Measurements from ENCODE around the gene TOR4A. TPM values are rescaled to one million over a fixed set of nuclear protein-coding genes. Genes with fewer than 3 reads are reported as not detected.

The TOR4A gene
- total RNA-seq, 1 donor from 2014 or later, result 1.5 TPM

DNA sequence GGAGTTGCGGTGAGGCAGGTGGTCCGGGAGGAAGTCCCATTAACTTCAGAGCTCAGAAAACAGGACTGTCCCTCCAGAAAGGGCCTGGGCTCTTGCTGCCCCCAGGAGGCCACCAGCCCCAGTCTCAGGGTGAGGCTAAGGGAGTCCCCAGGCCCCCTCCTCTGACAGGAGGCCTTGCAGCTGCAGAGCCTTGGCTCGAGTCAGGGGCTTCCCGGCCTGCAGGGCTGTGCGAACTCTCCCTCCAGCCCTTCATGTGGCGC lies 29.7 kb upstream of the TOR4A start:
- no peaks in the 10 kb centered on the region for H3K9me3 Mint-ChIP-seq (ENCODE audit: unreplicated experiment)
- H3K27ac Mint-ChIP-seq (ENCODE audit: unreplicated experiment), result no peak overlapping the region
- TF ChIP-seq, protein P1, sequence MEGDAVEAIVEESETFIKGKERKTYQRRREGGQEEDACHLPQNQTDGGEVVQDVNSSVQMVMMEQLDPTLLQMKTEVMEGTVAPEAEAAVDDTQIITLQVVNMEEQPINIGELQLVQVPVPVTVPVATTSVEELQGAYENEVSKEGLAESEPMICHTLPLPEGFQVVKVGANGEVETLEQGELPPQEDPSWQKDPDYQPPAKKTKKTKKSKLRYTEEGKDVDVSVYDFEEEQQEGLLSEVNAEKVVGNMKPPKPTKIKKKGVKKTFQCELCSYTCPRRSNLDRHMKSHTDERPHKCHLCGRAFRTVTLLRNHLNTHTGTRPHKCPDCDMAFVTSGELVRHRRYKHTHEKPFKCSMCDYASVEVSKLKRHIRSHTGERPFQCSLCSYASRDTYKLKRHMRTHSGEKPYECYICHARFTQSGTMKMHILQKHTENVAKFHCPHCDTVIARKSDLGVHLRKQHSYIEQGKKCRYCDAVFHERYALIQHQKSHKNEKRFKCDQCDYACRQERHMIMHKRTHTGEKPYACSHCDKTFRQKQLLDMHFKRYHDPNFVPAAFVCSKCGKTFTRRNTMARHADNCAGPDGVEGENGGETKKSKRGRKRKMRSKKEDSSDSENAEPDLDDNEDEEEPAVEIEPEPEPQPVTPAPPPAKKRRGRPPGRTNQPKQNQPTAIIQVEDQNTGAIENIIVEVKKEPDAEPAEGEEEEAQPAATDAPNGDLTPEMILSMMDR (IDR thresholded peaks at IDR 0.05; ENCODE audit: partially characterized antibody, unreplicated experiment), result no peak
- peaks cover 1% of the 10 kb centered on the region for H3K27me3 Mint-ChIP-seq (ENCODE audit: unreplicated experiment)
- no peak overlapping the region for H3K4me3 Mint-ChIP-seq (ENCODE audit: unreplicated experiment)
- peaks cover under 1% of the 10 kb centered on the region for H3K4me1 Mint-ChIP-seq (ENCODE audit: low read depth, unreplicated experiment)
- H3K36me3 Mint-ChIP-seq (ENCODE audit: unreplicated experiment), result no peaks in the 10 kb centered on the region
- DNase-seq, result no peak

DNA sequence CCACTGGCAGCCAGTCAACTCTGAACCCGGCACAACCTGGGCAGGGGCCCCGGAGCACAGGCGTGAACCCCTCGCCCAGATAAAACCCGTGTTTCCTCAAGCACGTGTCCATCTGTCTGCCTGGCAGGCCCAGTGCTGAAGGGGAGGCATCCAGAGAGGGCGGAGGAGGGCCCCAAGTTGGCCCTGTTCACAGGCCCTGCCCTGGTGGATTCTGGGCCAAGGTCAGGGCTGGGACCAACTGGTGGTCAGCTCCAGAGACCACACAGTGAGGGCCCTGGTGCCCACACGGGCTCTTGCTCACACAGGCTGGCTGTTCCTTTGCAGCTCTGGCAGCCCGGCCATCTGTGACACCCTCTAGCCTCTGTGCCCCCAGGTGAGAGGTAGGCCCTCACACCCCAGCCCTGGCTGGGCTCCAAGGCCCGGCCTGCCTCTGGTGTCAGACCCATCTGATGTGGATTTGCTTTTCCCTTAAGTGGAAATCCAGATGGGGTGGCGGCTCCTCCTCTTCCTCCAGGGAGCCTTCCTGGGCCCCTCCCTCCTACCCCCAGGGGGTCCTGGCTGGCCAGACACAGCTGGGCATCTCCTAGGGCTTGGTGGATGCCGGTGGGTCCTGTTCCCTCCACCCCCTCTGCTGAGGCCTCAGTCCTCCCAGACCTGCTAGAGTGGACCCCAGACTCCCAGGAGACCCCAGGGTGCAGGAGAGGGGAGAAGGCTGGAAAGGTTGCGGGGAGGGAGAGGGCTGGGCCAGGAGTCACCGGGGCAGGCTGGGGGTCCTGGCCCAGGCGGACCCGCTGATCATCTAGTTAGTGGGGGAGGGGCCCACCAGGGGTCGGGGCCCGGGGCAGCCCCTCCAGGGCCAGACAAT lies 27.0 kb upstream of the TOR4A start:
- Mint-ChIP-seq H3K4me3 (ENCODE audit: unreplicated experiment) (no peak overlapping the region), H3K9me3 (ENCODE audit: unreplicated experiment) (peaks cover 4% of the 10 kb centered on the region), H3K27me3 (ENCODE audit: unreplicated experiment) (peaks cover 2% of the 10 kb centered on the region), H3K4me1 (ENCODE audit: low read depth, unreplicated experiment) (peaks cover 1% of the 10 kb centered on the region), H3K27ac (ENCODE audit: unreplicated experiment) (no peak overlapping the region), H3K36me3 (ENCODE audit: unreplicated experiment) (no peaks in the 10 kb centered on the region)
- DNase-seq, result no peak
- TF ChIP-seq, protein P1 (IDR thresholded peaks at IDR 0.05; ENCODE audit: partially characterized antibody, unreplicated experiment), result no peak

DNA sequence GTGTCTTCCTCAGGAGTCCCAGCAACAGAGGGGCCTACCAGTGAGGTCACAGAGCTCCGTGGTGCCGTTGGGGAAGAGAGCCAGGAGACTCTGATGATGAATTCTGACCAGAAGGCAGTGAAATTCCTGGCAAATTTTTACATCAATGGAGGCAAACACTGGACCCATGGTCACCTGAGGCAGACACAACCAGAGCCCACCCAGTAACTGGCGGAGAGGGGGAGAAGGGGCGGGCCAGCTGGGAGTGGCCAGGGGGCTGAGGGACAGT lies 26.4 kb upstream of the TOR4A start, which contains the start of gene STPG3:
Gene STPG3 (plus strand): TSS at position 93 of the 268 bp plus-strand sequence. CDS start 1 bp downstream, at position 94.
- Mint-ChIP-seq H3K36me3 (ENCODE audit: unreplicated experiment) (no peaks in the 10 kb centered on the region), H3K27me3 (ENCODE audit: unreplicated experiment) (peaks cover 2% of the 10 kb centered on the region), H3K9me3 (ENCODE audit: unreplicated experiment) (peaks cover 4% of the 10 kb centered on the region), H3K4me1 (ENCODE audit: low read depth, unreplicated experiment) (peaks cover 1% of the 10 kb centered on the region), H3K27ac (ENCODE audit: unreplicated experiment) (no peak within 1 kb of the TSS), H3K4me3 (ENCODE audit: unreplicated experiment) (no peak within 1 kb of the TSS)
- TF ChIP-seq, protein P1 (IDR thresholded peaks at IDR 0.05; ENCODE audit: partially characterized antibody, unreplicated experiment), result no peak
- DNase-seq, result no peak

DNA sequence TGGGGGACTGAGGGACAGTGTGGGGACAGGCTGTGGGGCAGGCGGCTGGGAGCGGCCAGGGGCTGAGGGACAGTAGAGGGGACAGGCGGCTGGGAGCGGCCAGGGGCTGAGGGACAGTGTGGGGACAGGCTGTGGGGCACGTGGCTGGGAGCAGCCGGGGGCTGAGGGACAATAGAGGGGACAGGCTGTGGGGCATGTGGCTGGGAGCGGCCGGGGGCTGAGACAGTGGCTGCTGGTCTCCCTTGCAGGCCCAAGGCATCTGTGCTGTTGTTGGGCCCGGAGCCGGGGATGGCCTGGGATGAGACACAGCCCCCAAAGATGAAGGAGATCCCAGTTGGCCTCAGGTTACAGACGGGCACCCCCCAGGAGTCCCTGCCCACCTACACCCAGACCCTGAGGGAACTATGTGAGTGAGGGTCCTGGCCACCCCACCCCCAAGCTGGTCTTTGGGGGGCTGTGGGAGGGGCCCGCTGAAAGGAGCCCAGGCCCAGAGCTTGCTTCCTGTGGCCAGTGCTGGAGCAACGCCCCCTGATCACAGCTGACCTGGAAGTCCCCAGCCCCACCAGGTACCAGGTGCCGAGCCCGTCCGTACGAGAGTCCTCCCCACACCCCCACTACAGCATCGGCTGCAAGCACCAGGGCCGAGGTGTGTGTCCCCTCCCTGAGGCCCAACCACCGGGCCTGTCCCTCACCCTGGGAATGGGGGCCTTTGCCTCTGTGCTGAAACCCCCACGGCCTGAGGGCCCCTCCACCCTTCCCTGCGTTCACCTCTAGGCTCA lies 25.8 kb upstream of the TOR4A start:
- Mint-ChIP-seq H3K27me3 (ENCODE audit: unreplicated experiment) (peaks cover 2% of the 10 kb centered on the region), H3K9me3 (ENCODE audit: unreplicated experiment) (peaks cover 4% of the 10 kb centered on the region), H3K36me3 (ENCODE audit: unreplicated experiment) (no peaks in the 10 kb centered on the region), H3K4me1 (ENCODE audit: low read depth, unreplicated experiment) (peaks cover 1% of the 10 kb centered on the region), H3K27ac (ENCODE audit: unreplicated experiment) (no peak overlapping the region), H3K4me3 (ENCODE audit: unreplicated experiment) (no peak overlapping the region)
- DNase-seq, result no peak
- TF ChIP-seq, protein P1 (IDR thresholded peaks at IDR 0.05; ENCODE audit: partially characterized antibody, unreplicated experiment), result no peak

All from glutamatergic neuron (in vitro differentiated cells).